Activated naive CD4-positive, alpha-beta T cell treated with anti-CD3 and anti-CD28 coated beads, Interleukin-2, amount 50 U/mL, for 24 hours (primary cell): ENCODE measurements around the gene BSPRY.

Experiments
- H3K27ac Mint-ChIP-seq: one replicate; pipeline ENCODE4 v1.8.0; 2021; ENCODE audit warnings: mild to moderate bottlenecking, mixed read lengths
- H3K27me3 Mint-ChIP-seq: one replicate; pipeline ENCODE4 v1.8.0; 2021; ENCODE audit warnings: mixed read lengths
- H3K36me3 Mint-ChIP-seq: one replicate; pipeline ENCODE4 v1.8.0; 2021; ENCODE audit warnings: mixed read lengths
- H3K4me1 Mint-ChIP-seq: one replicate; pipeline ENCODE4 v1.8.0; 2021; ENCODE audit warnings: mixed read lengths
- H3K4me3 Mint-ChIP-seq: one replicate; pipeline ENCODE4 v1.8.0; 2021; ENCODE audit warnings: mild to moderate bottlenecking, mixed read lengths
- H3K9me3 Mint-ChIP-seq: one replicate; pipeline ENCODE4 v1.8.0; 2021; ENCODE audit warnings: mixed read lengths

The BSPRY gene

DNA sequence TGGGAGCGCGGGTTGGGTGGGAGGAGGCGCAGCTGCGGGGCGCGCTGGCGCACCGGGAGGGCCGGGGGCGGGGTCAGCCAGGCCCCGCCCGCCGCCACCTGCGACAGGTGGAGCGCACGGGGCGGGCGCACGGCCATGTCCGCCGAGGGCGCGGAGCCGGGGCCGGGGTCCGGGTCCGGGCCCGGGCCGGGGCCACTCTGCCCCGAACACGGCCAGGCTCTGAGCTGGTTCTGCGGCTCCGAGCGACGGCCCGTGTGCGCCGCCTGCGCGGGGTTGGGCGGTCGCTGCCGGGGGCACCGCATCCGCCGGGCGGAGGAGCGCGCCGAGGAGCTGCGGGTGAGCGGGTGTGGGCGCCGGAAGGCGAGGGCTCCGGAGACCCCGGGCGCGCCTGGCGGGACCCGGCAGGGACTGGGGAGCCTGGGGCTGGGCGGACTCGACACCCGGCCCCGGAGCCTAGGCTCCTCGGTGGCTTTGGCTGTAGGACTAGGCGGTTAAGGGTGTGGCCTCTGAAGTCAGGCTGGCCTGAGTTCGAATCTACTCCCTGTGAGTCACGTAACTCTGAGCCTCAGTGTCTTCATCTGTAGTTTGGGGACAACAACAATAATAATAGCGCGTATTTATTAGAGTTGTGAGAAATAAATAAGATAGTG, at the start of gene BSPRY:
BSPRY (plus strand) TSS at position 97 of the 650 bp plus-strand sequence; CDS start at position 136, 39 bp downstream.
- Mint-ChIP-seq H3K4me3 (peak within 1 kb of the TSS; percentile 81), H3K9me3 (no peaks in the 10 kb centered on the region), H3K27me3 (peaks cover 18% of the 10 kb centered on the region), H3K27ac (no peak within 1 kb of the TSS), H3K4me1 (peaks cover 17% of the 10 kb centered on the region), H3K36me3 (no peaks in the 10 kb centered on the region)

DNA sequence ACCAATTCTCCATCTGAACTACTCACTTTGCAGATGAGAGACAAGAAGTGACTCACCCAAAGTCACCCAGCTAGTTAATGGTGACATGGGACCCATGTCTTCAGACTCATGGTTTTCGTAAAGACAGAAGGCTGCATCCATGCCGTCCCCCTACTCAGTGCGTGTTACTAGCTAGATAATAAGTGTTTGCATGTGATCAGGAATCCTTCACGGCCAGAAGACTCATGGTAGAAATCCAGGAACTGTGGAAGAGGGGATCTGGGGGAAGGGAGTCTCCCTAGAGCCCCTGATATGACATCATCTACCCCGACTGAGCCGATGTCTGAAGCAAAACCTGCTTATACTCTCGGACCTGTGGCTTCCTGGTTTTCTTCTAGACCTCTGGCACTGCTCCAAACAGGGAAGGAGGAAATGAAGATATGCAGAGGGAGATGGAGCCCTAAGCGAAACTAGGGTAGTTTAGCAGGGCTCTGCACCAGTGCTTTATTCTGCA, 49.5 kb upstream of the BSPRY start:
- H3K36me3 Mint-ChIP-seq, result no peaks in the 10 kb centered on the region
- H3K4me3 Mint-ChIP-seq, result no peak overlapping the region
- no peaks in the 10 kb centered on the region for H3K4me1 Mint-ChIP-seq
- H3K27ac Mint-ChIP-seq, result no peak overlapping the region
- no peaks in the 10 kb centered on the region for H3K27me3 Mint-ChIP-seq
- H3K9me3 Mint-ChIP-seq, result no peaks in the 10 kb centered on the region

DNA sequence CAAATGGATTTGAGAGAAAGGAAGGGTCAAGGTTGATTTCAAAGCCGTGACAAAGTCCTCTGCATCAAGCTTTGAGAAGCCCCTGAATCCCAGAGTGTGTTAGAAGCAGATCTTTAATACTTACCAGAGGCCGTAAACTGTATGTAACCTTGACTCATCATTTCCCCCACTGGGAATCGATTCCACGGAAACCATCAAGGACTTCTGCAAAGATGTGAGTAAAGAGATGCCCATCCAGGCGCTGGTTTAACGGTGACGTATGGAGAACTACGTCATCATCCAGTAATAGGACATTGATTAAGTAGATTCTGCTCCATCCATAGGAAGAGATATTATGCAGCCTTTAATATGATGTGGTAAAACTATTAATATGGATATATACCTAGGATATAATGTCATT, 47.8 kb upstream of the BSPRY start:
- Mint-ChIP-seq H3K27ac (no peak overlapping the region), H3K4me3 (no peak overlapping the region), H3K9me3 (no peaks in the 10 kb centered on the region), H3K27me3 (peaks cover 2% of the 10 kb centered on the region), H3K36me3 (no peaks in the 10 kb centered on the region), H3K4me1 (no peaks in the 10 kb centered on the region)

DNA sequence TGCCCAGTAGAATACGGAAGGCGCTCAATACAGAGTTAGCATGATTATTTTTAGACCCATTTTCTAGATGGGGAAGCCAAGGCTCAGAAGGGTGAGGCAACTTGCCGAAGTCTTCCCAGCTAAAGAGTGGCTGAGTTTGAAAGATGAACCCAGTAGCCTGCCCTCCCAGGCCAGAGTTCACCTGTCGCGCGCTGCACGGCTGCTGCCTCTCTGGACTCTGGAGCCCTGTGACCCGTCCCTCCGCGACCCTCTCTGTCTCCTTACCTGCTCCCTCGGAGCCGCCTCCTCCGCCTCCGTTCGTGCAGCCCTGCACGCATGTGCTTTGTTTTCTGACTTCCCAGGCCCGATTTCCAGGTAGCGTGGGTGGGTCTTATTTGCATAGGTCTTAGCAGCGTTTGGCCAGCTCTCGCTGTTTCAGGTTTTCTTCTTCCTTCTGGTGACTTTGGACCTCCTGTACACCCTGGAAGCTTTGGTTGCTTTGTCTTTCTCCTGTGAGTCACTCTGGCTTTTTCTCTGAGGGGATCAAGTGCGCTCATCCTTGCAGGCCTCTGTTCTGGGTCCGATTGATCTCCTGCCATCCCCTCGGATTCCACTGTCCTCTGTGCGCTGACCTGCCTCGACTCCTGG, 46.4 kb upstream of the BSPRY start, which contains the start of gene RNF183:
RNF183 (minus strand) TSS at position 585 of the 627 bp plus-strand sequence. CDS start 5,192 bp downstream, outside the sequence.
- peaks cover 2% of the 10 kb centered on the region for H3K27me3 Mint-ChIP-seq
- no peaks in the 10 kb centered on the region for H3K9me3 Mint-ChIP-seq
- no peak within 1 kb of the TSS for H3K4me3 Mint-ChIP-seq
- no peak within 1 kb of the TSS for H3K27ac Mint-ChIP-seq
- no peaks in the 10 kb centered on the region for H3K36me3 Mint-ChIP-seq
- no peaks in the 10 kb centered on the region for H3K4me1 Mint-ChIP-seq

DNA sequence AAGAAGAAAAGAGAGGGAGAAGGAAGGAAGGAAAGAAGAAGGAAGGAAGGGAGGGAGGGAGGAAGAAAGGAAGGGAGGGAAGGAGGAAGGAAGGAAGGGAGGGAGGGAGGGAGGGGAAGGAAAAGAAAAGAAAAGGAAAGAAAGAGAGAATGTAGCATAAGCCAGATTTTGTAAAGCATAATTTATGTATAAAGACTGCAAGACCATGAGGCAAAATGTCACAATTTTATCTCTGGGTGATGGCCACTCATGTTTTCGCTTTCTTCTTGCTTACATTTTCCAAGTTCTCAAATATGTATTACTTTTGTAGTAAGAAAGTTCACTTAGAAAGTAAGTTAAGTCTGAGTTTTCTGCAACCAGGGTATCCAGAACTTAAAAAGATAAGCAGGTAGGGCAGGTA, 42.8 kb upstream of the BSPRY start:
- Mint-ChIP-seq H3K36me3 (no peaks in the 10 kb centered on the region), H3K4me3 (no peak overlapping the region), H3K9me3 (no peaks in the 10 kb centered on the region), H3K27me3 (peaks cover 2% of the 10 kb centered on the region), H3K27ac (no peak overlapping the region), H3K4me1 (no peaks in the 10 kb centered on the region)

DNA sequence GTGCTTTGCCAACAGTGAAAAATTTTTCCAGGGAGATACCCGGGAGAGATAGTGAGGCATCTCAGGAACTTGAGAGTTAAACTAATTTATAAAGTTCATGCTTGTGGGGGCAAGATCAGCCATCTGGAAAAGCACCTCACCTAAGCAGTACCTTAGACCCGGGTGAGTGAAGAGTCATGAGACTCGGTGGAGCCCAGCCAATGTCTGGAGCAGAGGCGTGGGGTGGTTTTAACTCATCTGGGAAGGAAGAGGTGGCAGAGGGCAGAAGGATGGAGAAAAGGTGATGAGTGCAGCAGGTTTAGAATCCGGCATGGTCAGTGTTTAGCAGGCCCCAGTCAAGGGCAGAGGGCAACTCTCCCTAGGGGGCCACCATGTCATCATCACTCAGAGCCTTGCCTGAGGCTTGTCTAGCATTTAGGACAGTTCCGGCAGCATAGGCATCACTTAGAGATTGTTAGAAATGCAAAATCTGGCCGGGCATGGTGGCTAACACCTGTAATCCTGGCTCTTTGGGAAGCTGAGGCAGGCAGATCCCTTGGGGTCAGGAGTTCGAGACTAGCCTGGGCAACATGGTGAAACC, 41.9 kb upstream of the BSPRY start:
- Mint-ChIP-seq H3K4me1 (no peaks in the 10 kb centered on the region), H3K4me3 (no peak overlapping the region), H3K9me3 (no peaks in the 10 kb centered on the region), H3K36me3 (no peaks in the 10 kb centered on the region), H3K27me3 (peaks cover 2% of the 10 kb centered on the region), H3K27ac (no peak overlapping the region)

DNA sequence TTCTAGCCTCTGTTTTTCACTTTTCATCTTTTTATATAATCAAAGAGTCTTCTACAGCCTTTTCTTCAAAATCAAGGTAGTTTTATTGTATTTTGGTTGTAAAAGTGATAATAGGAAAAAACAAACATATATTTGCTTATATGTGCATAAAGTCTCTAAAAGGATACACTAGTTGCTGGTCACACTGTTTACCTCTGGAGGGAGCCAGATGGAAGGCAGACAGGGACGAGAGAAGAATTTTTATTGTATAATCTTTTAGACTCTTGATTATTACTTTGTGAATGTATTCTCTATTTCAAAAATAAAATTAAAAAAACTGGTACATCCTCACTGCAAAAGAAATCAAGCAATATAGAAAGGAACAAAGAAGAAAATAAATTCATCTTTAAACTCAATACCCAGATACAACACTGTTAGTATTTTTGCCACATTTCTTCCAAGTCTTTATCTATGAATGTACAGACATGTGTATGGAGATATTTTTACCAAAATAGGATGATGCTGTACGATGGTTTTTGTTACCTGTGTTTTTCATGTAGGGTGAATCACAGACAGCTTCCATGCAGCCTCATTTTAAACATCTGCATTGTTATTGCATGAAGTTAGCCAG, 40.0 kb upstream of the BSPRY start:
- H3K27me3 Mint-ChIP-seq, result peaks cover 2% of the 10 kb centered on the region
- no peaks in the 10 kb centered on the region for H3K36me3 Mint-ChIP-seq
- H3K9me3 Mint-ChIP-seq, result no peaks in the 10 kb centered on the region
- no peak overlapping the region for H3K4me3 Mint-ChIP-seq
- H3K27ac Mint-ChIP-seq, result no peak overlapping the region
- no peaks in the 10 kb centered on the region for H3K4me1 Mint-ChIP-seq

DNA sequence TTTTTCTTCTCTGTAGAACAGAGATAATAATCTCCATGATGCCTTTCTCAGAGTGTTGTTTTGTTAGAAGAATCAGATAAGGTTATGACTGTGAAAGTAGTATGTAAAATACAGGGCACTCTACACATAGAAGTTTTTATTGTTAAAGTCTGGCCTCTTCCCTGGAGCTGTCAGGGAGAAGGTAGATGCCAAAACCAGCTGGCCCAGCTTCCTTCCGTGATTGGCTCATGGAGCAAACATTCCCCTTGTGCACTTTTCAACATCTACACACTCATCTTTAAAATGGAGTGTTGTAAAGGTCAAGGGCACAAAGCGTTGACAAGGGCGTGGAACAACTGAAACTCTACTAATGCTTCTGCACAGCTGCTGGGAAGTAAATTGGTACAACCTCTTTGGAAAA, 38.8 kb upstream of the BSPRY start:
- H3K4me3 Mint-ChIP-seq, result no peak overlapping the region
- H3K27ac Mint-ChIP-seq, result no peak overlapping the region
- peaks cover under 1% of the 10 kb centered on the region for H3K27me3 Mint-ChIP-seq
- no peaks in the 10 kb centered on the region for H3K36me3 Mint-ChIP-seq
- no peaks in the 10 kb centered on the region for H3K9me3 Mint-ChIP-seq
- H3K4me1 Mint-ChIP-seq, result no peaks in the 10 kb centered on the region

DNA sequence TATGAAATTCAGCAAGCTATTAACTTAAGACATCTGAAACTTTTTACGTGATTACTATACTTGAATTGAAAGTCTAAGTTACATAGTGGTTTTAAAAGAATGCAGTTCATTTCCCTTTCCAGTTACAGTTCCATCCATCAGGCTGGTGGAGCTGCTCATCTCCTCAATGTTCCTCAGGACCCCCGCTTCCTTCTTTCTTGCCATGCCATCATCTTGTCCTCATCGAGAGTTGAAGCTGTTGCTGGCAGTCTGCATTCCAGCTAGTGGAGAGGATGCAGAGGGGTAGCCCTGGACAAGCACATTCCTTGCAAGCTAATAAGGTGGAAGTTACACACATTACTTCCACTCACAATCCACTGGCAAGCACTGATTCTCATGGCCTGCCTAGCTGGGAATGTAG, 37.4 kb upstream of the BSPRY start:
- Mint-ChIP-seq H3K4me1 (no peaks in the 10 kb centered on the region), H3K27me3 (no peaks in the 10 kb centered on the region), H3K27ac (no peak overlapping the region)

DNA sequence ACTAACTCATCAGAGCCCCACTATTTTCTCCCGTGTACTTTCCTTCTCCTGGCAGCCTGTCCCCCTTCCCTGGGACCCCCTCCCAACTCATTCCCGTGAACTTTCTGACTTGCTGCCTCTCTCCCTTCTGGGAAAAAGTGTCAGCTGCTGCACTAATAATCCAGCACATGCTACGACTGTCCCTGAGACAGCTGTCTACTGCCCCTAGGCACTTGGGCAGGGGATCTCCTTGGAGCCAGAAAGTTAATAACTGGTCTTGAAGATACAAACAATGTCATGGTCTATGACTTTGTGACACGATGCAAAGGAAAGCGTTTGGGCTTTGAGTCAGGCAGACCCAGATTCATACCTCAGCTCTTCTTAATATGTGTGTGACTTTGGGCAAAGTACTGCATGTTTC, 36.1 kb upstream of the BSPRY start:
- Mint-ChIP-seq H3K4me3 (no peak overlapping the region), H3K27me3 (no peaks in the 10 kb centered on the region), H3K9me3 (no peaks in the 10 kb centered on the region), H3K36me3 (no peaks in the 10 kb centered on the region), H3K4me1 (no peaks in the 10 kb centered on the region), H3K27ac (no peak overlapping the region)

More for the DNA sequence above, 37.4 kb upstream of the BSPRY start:
- Mint-ChIP-seq H3K4me3 (no peak overlapping the region), H3K9me3 (no peaks in the 10 kb centered on the region), H3K36me3 (no peaks in the 10 kb centered on the region)

DNA sequence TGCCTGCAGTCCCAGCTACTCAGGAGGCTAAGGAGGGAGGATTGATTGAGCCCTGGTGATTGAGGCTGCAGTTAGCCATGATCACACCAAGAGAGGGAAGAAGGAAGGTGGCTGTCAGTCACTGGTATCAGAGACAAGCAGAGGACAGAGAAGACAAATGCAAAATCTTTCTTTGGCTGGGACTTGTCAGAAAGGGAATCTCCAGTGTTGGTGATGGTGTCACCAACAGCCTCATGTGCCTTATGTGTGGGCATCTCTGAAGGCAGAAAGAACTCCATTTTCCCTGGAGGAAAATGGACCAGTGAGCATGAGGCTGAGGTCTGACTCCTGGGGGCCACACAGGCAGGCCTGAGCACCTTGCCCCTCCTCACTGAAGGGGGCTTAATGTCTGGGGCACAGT, 34.1 kb upstream of the BSPRY start:
- Mint-ChIP-seq H3K4me1 (no peaks in the 10 kb centered on the region), H3K27me3 (no peaks in the 10 kb centered on the region), H3K9me3 (no peaks in the 10 kb centered on the region), H3K27ac (no peak overlapping the region), H3K4me3 (no peak overlapping the region), H3K36me3 (no peaks in the 10 kb centered on the region)

DNA sequence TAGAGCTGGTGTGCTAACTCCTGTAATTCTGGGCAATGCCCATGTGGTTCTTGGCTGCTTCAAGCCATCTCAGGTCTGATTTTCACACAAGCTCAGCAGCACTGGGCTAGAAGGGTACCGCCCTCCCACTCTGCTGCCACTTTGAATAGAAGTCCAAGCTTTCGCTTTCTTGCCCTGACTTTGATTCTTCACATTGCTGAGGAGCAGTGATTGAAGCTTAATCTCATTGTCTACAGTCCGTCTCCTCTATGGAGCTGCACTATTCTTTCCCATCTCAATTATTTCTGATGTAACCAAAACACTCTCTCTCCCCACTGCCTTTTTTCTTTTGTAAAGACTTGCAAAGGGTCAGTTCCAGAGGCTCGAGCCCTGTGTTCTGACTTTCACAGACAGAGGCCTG, 33.3 kb upstream of the BSPRY start:
- Mint-ChIP-seq H3K27me3 (no peaks in the 10 kb centered on the region), H3K27ac (no peak overlapping the region), H3K36me3 (no peaks in the 10 kb centered on the region), H3K9me3 (no peaks in the 10 kb centered on the region), H3K4me3 (no peak overlapping the region), H3K4me1 (no peaks in the 10 kb centered on the region)

DNA sequence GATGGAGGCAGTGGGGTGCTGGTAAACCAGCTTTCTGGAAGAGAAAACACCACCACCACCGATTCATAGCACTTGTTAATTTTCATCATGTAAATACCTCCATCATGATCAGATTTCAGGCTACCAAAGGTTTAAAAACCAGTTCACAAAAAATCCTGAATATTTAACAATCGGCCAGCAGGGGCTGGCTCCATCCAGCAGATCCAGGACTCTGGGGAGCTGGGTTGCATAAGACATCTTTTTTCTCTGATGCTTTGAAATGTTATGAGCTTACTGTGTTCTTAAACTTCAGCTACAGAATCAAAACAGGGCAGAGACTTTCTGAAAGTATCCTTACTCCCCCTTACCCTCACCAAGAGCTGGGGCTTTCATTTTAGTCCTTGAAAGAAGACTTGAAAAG, 31.6 kb upstream of the BSPRY start:
- H3K9me3 Mint-ChIP-seq, result no peaks in the 10 kb centered on the region
- no peak overlapping the region for H3K4me3 Mint-ChIP-seq
- H3K27ac Mint-ChIP-seq, result no peak overlapping the region
- H3K27me3 Mint-ChIP-seq, result no peaks in the 10 kb centered on the region
- H3K36me3 Mint-ChIP-seq, result no peaks in the 10 kb centered on the region
- no peaks in the 10 kb centered on the region for H3K4me1 Mint-ChIP-seq

DNA sequence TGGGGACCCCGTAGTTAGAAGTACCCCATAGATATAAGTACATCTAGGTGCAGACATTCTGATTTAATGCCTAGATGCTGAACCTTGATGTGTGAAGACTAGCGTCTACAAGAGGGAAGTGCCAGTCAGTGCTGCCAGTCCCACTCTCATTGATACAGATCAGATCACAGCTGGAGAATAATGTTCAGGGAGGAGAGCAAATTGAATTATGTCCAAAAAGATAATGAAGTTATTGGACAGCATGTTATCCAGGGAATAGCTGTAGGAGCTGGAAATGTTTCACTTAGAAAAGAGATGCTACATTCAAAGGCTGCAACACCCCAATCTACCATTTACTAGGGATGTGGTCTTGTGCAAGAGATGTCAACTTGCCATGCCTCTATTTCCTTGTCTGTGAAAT, 30.3 kb upstream of the BSPRY start:
- Mint-ChIP-seq H3K4me1 (no peaks in the 10 kb centered on the region), H3K9me3 (no peaks in the 10 kb centered on the region), H3K36me3 (no peaks in the 10 kb centered on the region), H3K27me3 (no peaks in the 10 kb centered on the region), H3K27ac (no peak overlapping the region), H3K4me3 (no peak overlapping the region)

DNA sequence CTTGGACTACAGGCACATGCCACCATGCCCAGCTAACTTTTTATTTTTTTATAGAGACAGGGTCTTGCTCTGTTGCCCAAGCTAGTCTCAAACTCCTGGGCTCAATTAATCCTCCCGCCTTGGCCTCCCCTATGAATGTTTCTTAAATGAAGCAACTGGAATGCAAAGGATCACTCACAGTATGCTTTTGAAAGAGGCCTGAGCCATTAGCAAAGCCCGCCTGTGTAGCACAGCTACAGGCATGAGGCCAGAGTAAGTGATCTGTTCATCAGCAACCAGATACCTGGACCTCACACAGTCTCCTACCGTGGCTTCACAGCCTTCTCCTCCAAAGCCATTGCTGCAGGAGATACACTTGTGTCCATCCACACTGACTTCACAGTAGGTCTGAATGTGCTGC, 29.3 kb upstream of the BSPRY start:
- H3K4me1 Mint-ChIP-seq, result no peaks in the 10 kb centered on the region
- H3K27ac Mint-ChIP-seq, result no peak overlapping the region
- H3K9me3 Mint-ChIP-seq, result no peaks in the 10 kb centered on the region
- H3K27me3 Mint-ChIP-seq, result no peaks in the 10 kb centered on the region
- H3K36me3 Mint-ChIP-seq, result no peaks in the 10 kb centered on the region
- no peak overlapping the region for H3K4me3 Mint-ChIP-seq

DNA sequence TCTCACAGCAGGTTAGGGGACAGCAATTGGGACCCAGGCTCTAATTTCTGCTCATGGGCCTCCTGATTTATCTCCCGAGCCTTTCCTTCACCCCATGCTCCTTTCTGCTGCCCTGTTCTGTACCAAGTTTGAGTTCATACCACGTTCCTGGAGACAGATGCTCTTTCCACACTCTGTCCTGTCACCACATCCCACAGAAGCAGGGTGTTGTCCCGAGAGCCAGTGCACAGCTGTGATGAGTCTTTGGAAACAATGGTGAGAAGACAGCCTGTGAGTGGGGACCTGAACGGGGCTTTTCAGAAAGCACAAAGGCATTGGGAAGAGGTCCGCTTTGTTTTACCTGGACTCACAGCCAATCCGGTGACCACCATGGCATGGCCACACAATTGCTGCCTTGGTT, 26.7 kb upstream of the BSPRY start:
- H3K9me3 Mint-ChIP-seq, result no peaks in the 10 kb centered on the region
- H3K36me3 Mint-ChIP-seq, result no peaks in the 10 kb centered on the region
- H3K4me3 Mint-ChIP-seq, result no peak overlapping the region
- H3K27ac Mint-ChIP-seq, result no peak overlapping the region
- no peaks in the 10 kb centered on the region for H3K27me3 Mint-ChIP-seq
- no peaks in the 10 kb centered on the region for H3K4me1 Mint-ChIP-seq
